NK-92 (cell line): ENCODE data around the gene NGFR.

Experiments used
- DNase-seq: peaks from one replicate; lab custom pipeline; 2025; ENCODE audit not compliant: unreplicated experiment; lab: John Stamatoyannopoulos, UW

NGFR gene

DNA sequence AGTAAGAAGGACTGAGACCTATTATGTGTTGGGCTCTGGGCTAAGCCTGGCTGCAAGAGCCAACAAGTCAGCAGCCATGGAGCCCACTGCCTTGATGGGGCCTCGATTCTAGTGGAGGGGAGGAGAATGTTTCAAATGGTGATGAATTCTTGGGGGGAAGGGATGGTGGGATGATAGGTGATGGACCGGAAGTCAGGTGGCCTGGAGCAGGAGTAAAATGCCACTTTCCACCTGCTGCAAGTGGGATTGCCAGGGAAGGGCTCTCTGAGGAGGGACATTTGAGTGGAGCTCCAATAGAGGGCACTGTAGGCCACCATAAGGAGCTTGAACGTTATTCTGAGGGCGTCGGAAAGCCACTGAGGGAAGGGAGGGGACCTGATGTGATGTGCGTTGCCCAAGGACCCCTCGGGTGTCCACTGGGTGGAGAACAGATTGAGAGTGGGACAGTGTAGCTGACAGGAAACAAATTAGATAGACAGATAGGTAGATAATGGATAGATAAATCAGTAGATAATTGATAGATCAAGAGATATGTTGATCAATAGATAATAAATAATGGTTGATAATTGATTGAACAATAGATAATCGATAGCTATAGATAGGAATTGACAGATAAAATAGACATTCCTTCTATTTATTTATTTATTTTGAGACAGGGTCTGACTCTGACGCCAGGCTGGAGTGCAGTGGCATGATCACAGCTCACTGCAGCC is 62.4 kb downstream of the NGFR start:
- DNase-seq, result no peak
